ENCODE results near the gene TMEM238. TPM values are rescaled to one million over a fixed set of nuclear protein-coding genes. Genes with fewer than 3 reads are reported as not detected.

TMEM238 gene
- total and polyA plus RNA-seq, 2 donors (not counting 3 experiments of a cell fraction or from before 2014, with no cell fraction given) = 0.18 to 0.35 TPM

DNA sequence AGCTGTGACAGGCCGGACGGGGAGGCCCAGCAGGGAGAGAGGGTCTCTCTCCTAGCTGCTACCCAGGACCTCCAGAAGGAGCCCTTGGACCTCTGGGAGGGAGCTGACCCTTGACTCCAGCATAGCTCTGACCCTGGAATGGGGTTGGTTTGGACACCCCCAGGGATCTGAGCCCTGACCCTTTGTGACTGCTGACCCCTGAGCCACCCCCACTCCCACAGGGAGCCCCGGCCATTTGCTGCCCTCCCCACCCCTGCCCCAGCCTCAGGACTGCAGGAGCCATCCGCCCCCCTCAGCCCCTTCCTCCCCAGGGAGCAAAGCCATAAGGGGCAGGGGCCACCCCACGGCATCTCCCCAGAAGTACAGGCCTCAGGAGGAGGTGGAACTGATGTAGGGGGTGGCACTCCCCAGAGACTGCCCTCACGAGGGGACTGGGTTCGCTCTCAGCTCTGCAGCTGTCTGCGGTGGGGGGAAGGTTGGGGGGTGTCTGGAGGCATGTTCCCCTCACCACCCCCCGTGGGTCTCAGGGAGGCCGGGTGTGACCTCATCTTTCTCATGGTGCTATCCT, 36.6 kb downstream of the TMEM238 start:
- ChIA-PET POLR2A (no interaction called here), CTCF (no interaction called here)
- FAIRE-seq (no peak), DNase-seq (ENCODE audit: low read depth, low spot score) (no peak)
- intact Hi-C loops (cut with micrococcal nuclease) = no loop called here
- Histone ChIP-seq H3K9ac (replicated peaks; ENCODE audit: extremely low read depth, insufficient read depth, low read length) (no peak overlapping the region), H3K4me3 (replicated peaks in 1 of 3; ENCODE audit: insufficient read depth in 1 of 3, low read depth in 1 of 3, low read length in 3 of 3) (no peak overlapping the region), H3K27me3 (ENCODE audit: control insufficient read depth in 2 of 2, insufficient read depth in 2 of 2, low read length in 2 of 2) (peaks cover 4 to 7% of the 10 kb centered on the region in 2 experiments), H3K9me1 (replicated peaks; ENCODE audit: control insufficient read depth, extremely low read depth, insufficient read depth, low read length) (no peaks in the 10 kb centered on the region), H3K4me1 (ENCODE audit: control insufficient read depth, extremely low read depth, insufficient read depth, low read length) (no peaks in the 10 kb centered on the region), H3K27ac (ENCODE audit: insufficient read depth, low read depth, low read length) (no peak overlapping the region), H3K36me3 (ENCODE audit: control insufficient read depth in 2 of 2, extremely low read depth in 1 of 2, insufficient read depth in 2 of 2, low read length in 2 of 2) (peaks cover 0 to 7% of the 10 kb centered on the region in 2 experiments), H3K79me2 (ENCODE audit: control insufficient read depth, insufficient read depth, low read length) (no peaks in the 10 kb centered on the region), H4K20me1 (replicated peaks; ENCODE audit: control insufficient read depth, extremely low read depth, insufficient read depth, low read length) (no peaks in the 10 kb centered on the region), H3K9me3 (replicated peaks; ENCODE audit: control insufficient read depth, insufficient read depth, low read length) (no peaks in the 10 kb centered on the region), H3K4me2 (ENCODE audit: insufficient read depth, low read length) (no peak overlapping the region), H2AFZ (ENCODE audit: low read depth, low read length) (no peak overlapping the region)
- TF ChIP-seq EZH2 (IDR thresholded peaks at IDR 0.05; ENCODE audit: borderline replicate concordance, low read depth, low read length, severe bottlenecking) (no peak), MYC (IDR thresholded peaks at IDR 0.05; ENCODE audit: low read depth, low read length) (no peak), FOS (IDR thresholded peaks at IDR 0.05; ENCODE audit: borderline replicate concordance, insufficient read depth, low read length) (no peak), GATA2 (IDR thresholded peaks at IDR 0.05; ENCODE audit: insufficient read depth, insufficient read length, low read depth, low read length) (no peak), JUN (IDR thresholded peaks at IDR 0.05; ENCODE audit: borderline replicate concordance, insufficient read depth, insufficient read length, low read depth) (no peak), POLR2AphosphoS5 (IDR thresholded peaks at IDR 0.05; ENCODE audit: insufficient read depth, low read depth, low read length) (no peak), POLR2A (IDR thresholded peaks at IDR 0.05; ENCODE audit: low read depth, low read length) (no peak), MAX (IDR thresholded peaks at IDR 0.05; ENCODE audit: insufficient read depth, insufficient read length) (no peak), CTCF (IDR thresholded peaks at IDR 0.05; ENCODE audit: extremely low read depth in 1 of 2, insufficient read depth in 1 of 2, low read depth in 1 of 2, low read length in 2 of 2) (no peak)
- dilution Hi-C loops (cut with MboI; ENCODE audit: extremely low pct_ligation_motif_present, low sequenced_read_pairs) = no loop called here
- no TSS peak for BruUV-seq (replicated peaks)
